ENCODE measurements around the gene GSE1.

GRCh38 chr16:85696781-85697180 is 83.7 kb downstream of the GSE1 start:
- TF ChIP-seq EP300 (IDR thresholded peaks at IDR 0.05) (no peak), POLR2AphosphoS5 (IDR thresholded peaks at IDR 0.05) (no peak)
- TF ChIP-seq, protein P1, sequence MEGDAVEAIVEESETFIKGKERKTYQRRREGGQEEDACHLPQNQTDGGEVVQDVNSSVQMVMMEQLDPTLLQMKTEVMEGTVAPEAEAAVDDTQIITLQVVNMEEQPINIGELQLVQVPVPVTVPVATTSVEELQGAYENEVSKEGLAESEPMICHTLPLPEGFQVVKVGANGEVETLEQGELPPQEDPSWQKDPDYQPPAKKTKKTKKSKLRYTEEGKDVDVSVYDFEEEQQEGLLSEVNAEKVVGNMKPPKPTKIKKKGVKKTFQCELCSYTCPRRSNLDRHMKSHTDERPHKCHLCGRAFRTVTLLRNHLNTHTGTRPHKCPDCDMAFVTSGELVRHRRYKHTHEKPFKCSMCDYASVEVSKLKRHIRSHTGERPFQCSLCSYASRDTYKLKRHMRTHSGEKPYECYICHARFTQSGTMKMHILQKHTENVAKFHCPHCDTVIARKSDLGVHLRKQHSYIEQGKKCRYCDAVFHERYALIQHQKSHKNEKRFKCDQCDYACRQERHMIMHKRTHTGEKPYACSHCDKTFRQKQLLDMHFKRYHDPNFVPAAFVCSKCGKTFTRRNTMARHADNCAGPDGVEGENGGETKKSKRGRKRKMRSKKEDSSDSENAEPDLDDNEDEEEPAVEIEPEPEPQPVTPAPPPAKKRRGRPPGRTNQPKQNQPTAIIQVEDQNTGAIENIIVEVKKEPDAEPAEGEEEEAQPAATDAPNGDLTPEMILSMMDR (IDR thresholded peaks at IDR 0.05): no peak
